Trophoblast cell (in vitro differentiated cells and primary cell): ENCODE measurements around the gene KRTAP10-9.
"Not testable (repeated sequence)": the region's sequence is repeated elsewhere in the genome, so short reads cannot be mapped to it uniquely, and the experiment has no call there.

Experiments
- DNase-seq, 2 donors: peaks; one replicate each; pipeline ENCODE4 v3.0.0-alpha.2; 2016
- H2AFZ ChIP-seq: 2 replicates; pipeline ENCODE4 v1.6.1; 2013; ENCODE audit warnings: low read length, moderate library complexity, mild to moderate bottlenecking; ENCODE audit not compliant: insufficient read depth, poor library complexity
- H2AK5ac ChIP-seq: 2 replicates; pipeline ENCODE4 v1.6.1; 2013; ENCODE audit warnings: mild to moderate bottlenecking, low read length
- H2BK120ac ChIP-seq: 2 replicates; pipeline ENCODE4 v1.6.1; 2013; ENCODE audit warnings: low read length, mild to moderate bottlenecking, moderate library complexity; ENCODE audit not compliant: insufficient read depth, poor library complexity
- H2BK12ac ChIP-seq: 2 replicates; pipeline ENCODE4 v1.6.1; 2013; ENCODE audit warnings: mild to moderate bottlenecking, low read length, moderate library complexity
- H2BK5ac ChIP-seq: 2 replicates; pipeline ENCODE4 v1.6.1; 2013; ENCODE audit warnings: low read length, low read depth, moderate library complexity, mild to moderate bottlenecking; ENCODE audit not compliant: poor library complexity
- H3K14ac ChIP-seq: 2 replicates; pipeline ENCODE4 v1.6.1; 2013; ENCODE audit warnings: mild to moderate bottlenecking, low read length
- H3K18ac ChIP-seq: 2 replicates; pipeline ENCODE4 v1.6.1; 2013; ENCODE audit warnings: mild to moderate bottlenecking, low read length
- H3K23ac ChIP-seq: 2 replicates; pipeline ENCODE4 v1.6.1; 2013; ENCODE audit warnings: low read length
- H3K27ac ChIP-seq: 2 replicates; pipeline ENCODE4 v1.5.1; 2013; ENCODE audit warnings: low read depth, mild to moderate bottlenecking, inconsistent platforms, low read length, moderate library complexity
- H3K27me3 ChIP-seq: 2 replicates; pipeline ENCODE4 v1.6.1; 2013; ENCODE audit warnings: inconsistent platforms, mild to moderate bottlenecking, low read length, moderate library complexity; ENCODE audit not compliant: insufficient read depth
- H3K36me3 ChIP-seq, 2 experiments: 1 replicate in 1 of 2; 2 replicates in 1 of 2; pipeline ENCODE4 v1.6.1; 2013; ENCODE audit warnings: low read length in 2 of 2, mild to moderate bottlenecking in 2 of 2, moderate library complexity in 1 of 2; ENCODE audit not compliant: insufficient read depth in 2 of 2, control insufficient read depth in 1 of 2
- H3K4ac ChIP-seq: 2 replicates; pipeline ENCODE4 v1.6.1; 2013; ENCODE audit warnings: low read depth, mild to moderate bottlenecking, low read length, moderate library complexity
- H3K4me1 ChIP-seq, 2 experiments: 1 replicate in 1 of 2; 2 replicates in 1 of 2; pipeline ENCODE4 v1.6.1; 2013; ENCODE audit warnings: low read length in 2 of 2, mild to moderate bottlenecking in 2 of 2, moderate library complexity in 1 of 2; ENCODE audit not compliant: insufficient read depth in 2 of 2, control insufficient read depth in 1 of 2
- H3K4me2 ChIP-seq: 2 replicates; pipeline ENCODE4 v1.6.1; 2013; ENCODE audit warnings: inconsistent platforms, mild to moderate bottlenecking, low read length, moderate library complexity
- H3K4me3 ChIP-seq: 2 replicates; pipeline ENCODE4 v1.5.1; 2013; ENCODE audit warnings: mild to moderate bottlenecking, low read depth, low read length, inconsistent platforms
- H3K79me1 ChIP-seq: one replicate; pipeline ENCODE4 v1.6.1; 2013; ENCODE audit warnings: low read length
- H3K79me2 ChIP-seq: 2 replicates; pipeline ENCODE4 v1.6.1; 2013; ENCODE audit warnings: low read length, mild to moderate bottlenecking; ENCODE audit not compliant: control insufficient read depth, insufficient read depth, poor library complexity
- H3K9ac ChIP-seq: 2 replicates; pipeline ENCODE4 v1.6.1; 2013; ENCODE audit warnings: mild to moderate bottlenecking, low read length
- H3K9me3 ChIP-seq: 2 replicates; pipeline ENCODE4 v1.6.1; 2013; ENCODE audit warnings: low read depth, mild to moderate bottlenecking, control low read depth, inconsistent platforms, low read length; ENCODE audit not compliant: insufficient read depth
- H4K12ac ChIP-seq: 2 replicates; pipeline ENCODE4 v1.6.1; 2013; ENCODE audit warnings: low read depth, mild to moderate bottlenecking, low read length, moderate library complexity
- H4K8ac ChIP-seq: 2 replicates; pipeline ENCODE4 v1.6.1; 2013; ENCODE audit warnings: low read depth, mild to moderate bottlenecking, low read length, moderate library complexity
- H4K91ac ChIP-seq: one replicate; pipeline ENCODE4 v1.6.1; 2013; ENCODE audit warnings: low read depth, mild to moderate bottlenecking, low read length, moderate library complexity
- WGBS: extraction: QIAGEN DNeasy Blood & Tissue Kit; methylation state at CpG from one replicate; pipeline ENCODE4 v1.1.7; 2013; ENCODE audit warnings: missing lambda C conversion rate; ENCODE audit not compliant: insufficient read length, insufficient coverage; ENCODE audit errors: extremely low coverage; 5-methylcytosine and 5-hydroxymethylcytosine counted together

Gene KRTAP10-9

DNA sequence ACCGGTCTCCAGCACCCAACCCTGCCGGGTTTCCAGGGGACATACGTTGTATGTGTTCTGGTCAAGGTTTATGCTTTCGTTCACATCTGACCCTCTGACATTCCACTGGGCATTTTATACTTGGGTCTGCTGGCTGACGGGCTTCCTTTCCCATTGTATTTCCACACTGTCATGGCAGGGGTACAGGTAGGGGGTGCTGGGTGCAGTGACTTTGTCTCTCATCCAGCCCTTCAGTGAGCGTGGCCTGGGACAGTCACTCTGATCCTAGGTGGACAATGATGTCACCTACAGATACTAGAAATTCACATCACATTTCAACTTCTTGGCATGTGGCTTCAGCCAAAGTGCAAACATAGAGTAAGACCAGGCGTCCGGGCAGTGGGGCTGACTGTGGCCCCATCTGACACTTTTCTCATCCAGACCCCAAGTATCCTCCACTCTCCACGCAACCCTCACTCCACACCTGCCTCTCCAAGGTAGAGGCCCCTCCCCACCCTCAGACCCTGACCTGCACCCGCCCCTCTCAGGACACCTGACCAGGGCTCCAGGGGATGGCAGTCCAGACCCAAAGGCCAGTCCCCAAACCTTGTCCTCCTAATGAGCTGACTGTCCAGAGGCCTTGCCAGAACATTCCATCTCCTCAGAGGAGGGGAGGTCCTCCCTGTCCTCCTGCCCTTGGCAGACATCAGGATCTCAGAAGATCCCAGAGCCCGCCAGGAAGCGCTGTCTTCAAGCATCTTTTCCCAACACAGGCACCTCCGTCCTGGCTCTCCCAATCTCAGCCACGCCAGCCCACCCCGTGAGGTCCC lies 9.5 kb downstream of the KRTAP10-9 start:
- no peak overlapping the region for H3K14ac ChIP-seq
- H2BK120ac ChIP-seq: no peak overlapping the region
- no peaks in the 10 kb centered on the region for H3K36me3 ChIP-seq
- no peak overlapping the region for H3K4me2 ChIP-seq
- H2AFZ ChIP-seq: no peak overlapping the region
- no peaks in the 10 kb centered on the region for H3K9me3 ChIP-seq
- no peak overlapping the region for H2BK5ac ChIP-seq
- H4K12ac ChIP-seq: no peak overlapping the region
- no peak for DNase-seq
- H3K4ac ChIP-seq: no peak overlapping the region
- H3K23ac ChIP-seq: no peak overlapping the region
- H3K79me2 ChIP-seq: no peaks in the 10 kb centered on the region
- no peak overlapping the region for H2AK5ac ChIP-seq
- no peaks in the 10 kb centered on the region for H3K79me1 ChIP-seq
- H3K4me1 ChIP-seq: no peaks in the 10 kb centered on the region
- no peak overlapping the region for H3K9ac ChIP-seq
- no peaks in the 10 kb centered on the region for H3K27me3 ChIP-seq
- H2BK12ac ChIP-seq: no peak overlapping the region
- no CpG with 5 or more reads among the region's 15 CpGs for WGBS
- H3K27ac ChIP-seq: no peak overlapping the region
- H3K18ac ChIP-seq: no peak overlapping the region
- H4K91ac ChIP-seq: no peak overlapping the region
- no peak overlapping the region for H3K4me3 ChIP-seq
- no peak overlapping the region for H4K8ac ChIP-seq

DNA sequence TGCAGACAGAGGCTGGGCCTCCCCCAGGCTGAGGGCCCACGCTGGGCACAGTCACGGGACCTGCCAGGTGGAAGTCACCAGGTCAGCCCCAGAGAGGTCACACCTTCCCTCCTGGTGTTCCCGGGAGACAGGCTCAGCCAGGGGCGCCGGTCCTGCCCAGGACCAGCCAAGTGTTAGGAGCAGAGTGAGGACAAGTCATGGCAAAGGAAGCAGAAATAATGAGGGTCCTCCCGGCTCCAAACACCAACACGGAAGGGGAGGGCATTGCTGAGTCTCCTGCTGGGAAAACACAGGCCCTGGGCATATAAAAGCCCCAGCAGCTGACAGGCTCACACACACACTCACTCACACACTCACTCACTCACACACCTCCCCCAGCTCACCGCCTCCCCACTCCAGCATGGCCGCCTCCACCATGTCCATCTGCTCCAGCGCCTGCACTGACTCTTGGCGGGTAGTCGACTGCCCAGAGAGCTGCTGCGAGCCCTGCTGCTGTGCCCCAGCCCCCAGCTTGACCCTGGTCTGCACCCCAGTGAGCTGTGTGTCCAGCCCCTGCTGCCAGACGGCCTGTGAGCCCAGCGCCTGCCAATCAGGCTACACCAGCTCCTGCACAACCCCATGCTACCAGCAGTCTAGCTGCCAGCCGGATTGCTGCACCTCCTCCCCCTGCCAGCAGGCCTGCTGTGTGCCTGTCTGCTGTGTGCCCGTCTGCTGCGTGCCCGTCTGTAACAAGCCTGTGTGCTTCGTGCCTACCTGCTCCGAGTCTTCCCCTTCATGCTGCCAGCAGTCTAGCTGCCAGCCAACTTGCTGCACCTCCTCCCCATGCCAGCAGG lies 10.3 kb downstream of the KRTAP10-9 start, which contains the start of gene KRTAP10-10:
Gene KRTAP10-10 (plus strand): TSS at position 339 of the 833 bp plus-strand sequence. CDS start 62 bp downstream, at position 401.
- Histone ChIP-seq H3K4me2 (no peak within 1 kb of the TSS), H3K9ac (no peak within 1 kb of the TSS), H3K18ac (no peak within 1 kb of the TSS), H2AFZ (no peak within 1 kb of the TSS), H3K27ac (no peak within 1 kb of the TSS), H3K23ac (no peak within 1 kb of the TSS), H3K4me3 (peak within 1 kb of the TSS; percentile 56), H4K8ac (no peak within 1 kb of the TSS), H3K14ac (no peak within 1 kb of the TSS), H2BK5ac (no peak within 1 kb of the TSS), H2BK120ac (no peak within 1 kb of the TSS), H3K4ac (no peak within 1 kb of the TSS), H3K9me3 (no peaks in the 10 kb centered on the region), H2BK12ac (no peak within 1 kb of the TSS), H3K36me3 (no peaks in the 10 kb centered on the region), H3K79me1 (no peaks in the 10 kb centered on the region), H3K79me2 (no peaks in the 10 kb centered on the region), H3K4me1 (no peaks in the 10 kb centered on the region), H4K91ac (no peak within 1 kb of the TSS), H4K12ac (no peak within 1 kb of the TSS), H3K27me3 (no peaks in the 10 kb centered on the region), H2AK5ac (no peak within 1 kb of the TSS)
- WGBS: no CpG with 5 or more reads among the region's 21 CpGs
- DNase-seq: no peak

DNA sequence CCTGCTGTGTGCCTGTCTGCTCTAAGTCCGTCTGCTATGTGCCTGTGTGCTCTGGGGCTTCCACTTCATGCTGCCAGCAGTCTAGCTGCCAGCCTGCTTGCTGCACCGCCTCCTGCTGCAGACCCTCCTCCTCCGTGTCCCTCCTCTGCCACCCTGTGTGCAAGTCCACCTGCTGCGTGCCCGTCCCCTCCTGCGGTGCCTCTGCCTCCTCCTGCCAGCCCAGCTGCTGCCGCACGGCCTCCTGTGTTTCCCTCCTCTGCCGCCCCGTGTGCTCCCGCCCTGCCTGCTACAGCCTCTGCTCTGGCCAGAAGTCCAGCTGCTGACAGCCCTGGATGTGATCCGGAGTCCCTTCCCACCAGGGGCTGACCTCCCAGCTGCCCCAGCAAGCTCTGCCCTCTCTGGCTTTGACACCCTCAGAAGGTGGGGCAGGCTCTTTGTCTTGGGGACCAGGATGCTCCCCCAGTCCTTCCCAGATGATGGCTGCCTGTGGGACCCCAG lies 11.0 kb downstream of the KRTAP10-9 start:
- H4K8ac ChIP-seq, H3K27ac ChIP-seq, H4K12ac ChIP-seq, H4K91ac ChIP-seq, H2BK12ac ChIP-seq, H3K9ac ChIP-seq, H3K18ac ChIP-seq, H3K14ac ChIP-seq, H3K36me3 ChIP-seq, H3K27me3 ChIP-seq, H2AFZ ChIP-seq, H3K4ac ChIP-seq, H3K79me1 ChIP-seq, H3K4me3 ChIP-seq, H2BK5ac ChIP-seq, H3K4me1 ChIP-seq, H2BK120ac ChIP-seq, H2AK5ac ChIP-seq, H3K4me2 ChIP-seq, H3K79me2 ChIP-seq, DNase-seq, H3K23ac ChIP-seq, H3K9me3 ChIP-seq: not testable (repeated sequence)
- WGBS: no CpG with 5 or more reads among the region's 12 CpGs

GRCh38 chr21:44638506-44639330 lies 11.8 kb downstream of the KRTAP10-9 start:
- H3K27ac ChIP-seq, H3K4ac ChIP-seq, H3K23ac ChIP-seq, H4K8ac ChIP-seq, H3K36me3 ChIP-seq, H3K14ac ChIP-seq, H3K4me1 ChIP-seq, H2AK5ac ChIP-seq, H3K18ac ChIP-seq, H4K12ac ChIP-seq, H2BK5ac ChIP-seq, DNase-seq, H2BK12ac ChIP-seq, H3K27me3 ChIP-seq, H3K79me2 ChIP-seq, H4K91ac ChIP-seq, H3K4me2 ChIP-seq, H2AFZ ChIP-seq, H3K9ac ChIP-seq, H3K4me3 ChIP-seq, H3K9me3 ChIP-seq, H3K79me1 ChIP-seq, H2BK120ac ChIP-seq: not testable (repeated sequence)
- no CpG with 5 or more reads among the region's 21 CpGs for WGBS
